Upper lobe of right lung (tissue), 1 donor: Measurements from ENCODE around the gene SLAMF1. TPM values are rescaled to one million over a fixed set of nuclear protein-coding genes. Genes with fewer than 3 reads are reported as not detected.

Experiments
- ATAC-seq: fragments of 200-7000 bp; cut with Tn5 transposase; one replicate; pipeline ENCODE4 v1.9.1; 2020; ENCODE audit warnings: mild to moderate bottlenecking, moderate library complexity
- DNase-seq: peaks from one replicate; pipeline ENCODE4 v3.0.0-alpha.2; 2020
- H3K27ac ChIP-seq: fragments of 200-600 bp; one replicate; pipeline ENCODE4 v1.8.0; 2022
- H3K27me3 ChIP-seq: fragments of 200-600 bp; one replicate; pipeline ENCODE4 v1.8.0; 2022; ENCODE audit warnings: mild to moderate bottlenecking
- H3K36me3 ChIP-seq: fragments of 200-600 bp; one replicate; pipeline ENCODE4 v1.8.0; 2022
- H3K4me1 ChIP-seq: fragments of 200-600 bp; one replicate; pipeline ENCODE4 v1.8.0; 2022
- H3K4me3 ChIP-seq: fragments of 200-600 bp; one replicate; pipeline ENCODE4 v1.8.0; 2022; ENCODE audit warnings: mild to moderate bottlenecking
- H3K9me3 ChIP-seq: fragments of 200-600 bp; one replicate; pipeline ENCODE4 v1.8.0; 2022
- CTCF ChIP-seq: fragments of 200-600 bp; IDR thresholded peaks from one replicate; pipeline ENCODE4 v1.8.0; 2022; ENCODE audit warnings: antibody characterized with exemption
- intact Hi-C: fragments of 100-400 bp; cut with DNase I; formaldehyde crosslinking; loops from one replicate; pipeline ENCODE4 v1.11.0; 2022
- total RNA-seq: library from RNA; stranded (reverse); fragmentation: NEBNext Ultra II Directional; extraction: Animal tissue kit (Norgen Biotek cat#: 25700); gene quantifications from one replicate; pipeline ENCODE4 v1.2.1, GENCODE V29; 2021
- donor health status: DM: no; HTN: yes; CAD: no; lungs with severe emphysema.

Gene SLAMF1
- total RNA-seq, 1 donor from 2014 or later: 1.6 TPM

- Histone ChIP-seq H3K4me3 (no peak overlapping the region), H3K9me3 (no peaks in the 10 kb centered on the region), H3K27ac (no peak overlapping the region), H3K27me3 (no peaks in the 10 kb centered on the region), H3K36me3 (no peaks in the 10 kb centered on the region), H3K4me1 (peaks cover 33% of the 10 kb centered on the region)
- ATAC-seq (peak; percentile 75), DNase-seq (no peak)
- intact Hi-C loops: no loop called here
- TF ChIP-seq CTCF: no peak
Measured at GRCh38 chr1:160662910-160663309, 16.1 kb upstream of the SLAMF1 start.

GRCh38 chr1:160659566-160659965 lies 12.7 kb upstream of the SLAMF1 start:
- no peaks in the 10 kb centered on the region for H3K27me3 ChIP-seq
- H3K4me3 ChIP-seq: no peak overlapping the region
- H3K9me3 ChIP-seq: no peaks in the 10 kb centered on the region
- H3K36me3 ChIP-seq: no peaks in the 10 kb centered on the region
- TF ChIP-seq CTCF: no peak
- peaks cover 16% of the 10 kb centered on the region for H3K4me1 ChIP-seq
- no peak overlapping the region for H3K27ac ChIP-seq
- intact Hi-C loops: no loop called here
- ATAC-seq: no peak
- no peak for DNase-seq

DNA sequence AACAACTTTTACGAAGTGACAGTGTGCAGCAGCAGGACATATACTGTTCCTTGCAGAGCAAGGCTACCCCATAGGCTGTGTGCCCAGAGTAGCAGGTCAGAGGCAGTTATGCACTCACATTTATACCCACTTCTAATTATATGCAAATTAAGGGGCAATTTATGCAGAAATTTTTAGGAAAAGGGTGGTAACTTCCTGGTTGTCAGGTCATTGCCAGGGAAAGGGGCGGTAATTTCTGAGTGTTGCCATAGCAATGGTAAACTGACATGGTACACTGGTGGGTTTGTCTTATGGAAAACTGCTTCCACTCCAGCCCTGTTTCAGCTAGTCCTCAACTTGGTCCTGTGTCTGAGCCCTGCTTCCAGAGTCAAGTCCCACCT lies 12.0 kb upstream of the SLAMF1 start:
- no peak overlapping the region for H3K27ac ChIP-seq
- ATAC-seq: no peak
- no peaks in the 10 kb centered on the region for H3K36me3 ChIP-seq
- no peak overlapping the region for H3K4me3 ChIP-seq
- no peaks in the 10 kb centered on the region for H3K9me3 ChIP-seq
- no peak for DNase-seq
- H3K27me3 ChIP-seq: no peaks in the 10 kb centered on the region
- TF ChIP-seq CTCF: no peak
- peaks cover 8% of the 10 kb centered on the region for H3K4me1 ChIP-seq
- intact Hi-C loops: no loop called here

DNA sequence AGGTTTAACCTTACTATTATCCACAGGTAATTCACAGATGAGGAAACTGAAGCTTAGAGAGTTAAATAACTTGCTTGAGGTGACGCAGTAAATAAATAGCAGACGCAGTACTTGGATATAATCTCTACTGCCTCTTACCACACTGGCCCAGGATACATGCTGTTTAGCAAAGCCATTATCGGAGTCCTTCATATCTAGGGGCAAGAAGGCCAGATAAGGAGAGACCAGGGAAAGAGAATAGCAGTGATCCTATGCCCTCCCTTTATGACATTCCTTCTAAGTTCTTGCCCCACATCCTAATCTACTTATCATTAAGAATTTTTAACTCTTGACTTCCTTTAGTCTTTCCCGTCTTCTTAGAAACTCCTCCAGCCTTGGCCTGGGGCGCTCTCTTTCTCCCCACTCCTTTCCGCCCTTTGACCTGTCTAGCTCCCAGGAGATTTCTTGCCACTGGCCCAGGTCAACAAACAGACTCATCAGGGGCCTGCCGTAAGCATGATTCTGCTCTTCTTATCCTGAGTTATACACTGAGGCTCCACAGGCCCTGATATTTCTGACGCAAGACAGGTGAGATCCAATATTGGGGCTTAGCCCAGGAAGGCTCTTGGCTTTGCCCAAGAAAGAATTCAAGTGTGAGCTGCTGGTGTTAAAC lies 11.4 kb upstream of the SLAMF1 start:
- Histone ChIP-seq H3K36me3 (no peaks in the 10 kb centered on the region), H3K27me3 (no peaks in the 10 kb centered on the region), H3K4me1 (peaks cover 5% of the 10 kb centered on the region), H3K4me3 (no peak overlapping the region), H3K9me3 (no peaks in the 10 kb centered on the region), H3K27ac (no peak overlapping the region)
- DNase-seq (no peak), ATAC-seq (peak; percentile 31)
- TF ChIP-seq CTCF: no peak
- intact Hi-C loops: no loop called here

- Histone ChIP-seq H3K27ac (no peak overlapping the region), H3K9me3 (no peaks in the 10 kb centered on the region), H3K27me3 (no peaks in the 10 kb centered on the region), H3K4me3 (no peak overlapping the region), H3K4me1 (peaks cover 5% of the 10 kb centered on the region), H3K36me3 (no peaks in the 10 kb centered on the region)
- DNase-seq (no peak), ATAC-seq (peak; percentile 13)
- no peak for TF ChIP-seq CTCF
- intact Hi-C loops: no loop called here
Measured at GRCh38 chr1:160657250-160657781, 10.5 kb upstream of the SLAMF1 start.
